ENCODE measurements around the gene TBC1D5. TPM values are rescaled to one million over a fixed set of nuclear protein-coding genes. Genes with fewer than 3 reads are reported as not detected.
A peak's percentile ranks its signal among the peaks of the same experiment; 100 is the strongest.

TBC1D5 gene
- total RNA-seq, 1 donor from 2014 or later: 106 TPM

DNA sequence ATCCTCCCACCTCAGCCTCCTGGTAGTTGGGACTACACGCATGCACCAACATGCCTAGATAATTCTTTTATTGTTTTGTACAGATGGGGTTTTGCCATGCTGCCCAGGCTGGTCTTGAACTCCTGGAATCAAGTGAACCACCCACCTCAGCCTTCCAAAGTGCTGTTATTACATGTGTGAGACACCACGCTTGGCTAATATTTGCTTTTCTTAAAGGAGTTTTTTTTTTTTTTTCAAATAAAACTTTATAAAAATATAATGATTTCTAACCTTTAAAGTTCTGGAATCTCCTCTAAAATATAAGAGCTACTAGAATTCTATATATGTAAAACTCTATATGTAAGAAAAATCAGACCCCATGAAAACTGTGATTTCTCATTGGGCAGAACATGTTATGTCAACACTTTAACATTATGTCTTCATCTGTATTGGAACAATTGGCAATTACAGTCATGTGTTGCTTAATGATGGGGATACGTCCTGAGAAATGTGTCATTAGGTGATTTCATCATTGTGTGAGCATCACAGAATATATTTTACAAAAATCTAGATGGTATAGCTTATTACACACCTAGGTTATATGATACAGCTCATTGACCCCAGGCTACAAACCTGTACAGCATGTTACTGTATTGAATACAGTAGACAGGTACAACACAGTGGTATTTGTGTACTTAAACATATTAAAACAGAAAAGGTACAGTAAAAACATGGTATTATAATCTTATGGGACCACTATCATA, 480.6 kb downstream of the TBC1D5 start:
- ATAC-seq (ENCODE audit: low read depth) (no peak), DNase-seq (no peak)
- ChIA-PET POLR2A (interaction anchor here (0.6 kb wide), 1 partner anchor 49 kb away, joined by 3 read pairs; no protein-coding TSS in a partner anchor), CTCF (interaction anchor here (1.0 kb wide), 2 partner anchors 152 to 579 kb away, joined by 4 to 5 read pairs; no protein-coding TSS in a partner anchor)
- TF ChIP-seq, protein P1, sequence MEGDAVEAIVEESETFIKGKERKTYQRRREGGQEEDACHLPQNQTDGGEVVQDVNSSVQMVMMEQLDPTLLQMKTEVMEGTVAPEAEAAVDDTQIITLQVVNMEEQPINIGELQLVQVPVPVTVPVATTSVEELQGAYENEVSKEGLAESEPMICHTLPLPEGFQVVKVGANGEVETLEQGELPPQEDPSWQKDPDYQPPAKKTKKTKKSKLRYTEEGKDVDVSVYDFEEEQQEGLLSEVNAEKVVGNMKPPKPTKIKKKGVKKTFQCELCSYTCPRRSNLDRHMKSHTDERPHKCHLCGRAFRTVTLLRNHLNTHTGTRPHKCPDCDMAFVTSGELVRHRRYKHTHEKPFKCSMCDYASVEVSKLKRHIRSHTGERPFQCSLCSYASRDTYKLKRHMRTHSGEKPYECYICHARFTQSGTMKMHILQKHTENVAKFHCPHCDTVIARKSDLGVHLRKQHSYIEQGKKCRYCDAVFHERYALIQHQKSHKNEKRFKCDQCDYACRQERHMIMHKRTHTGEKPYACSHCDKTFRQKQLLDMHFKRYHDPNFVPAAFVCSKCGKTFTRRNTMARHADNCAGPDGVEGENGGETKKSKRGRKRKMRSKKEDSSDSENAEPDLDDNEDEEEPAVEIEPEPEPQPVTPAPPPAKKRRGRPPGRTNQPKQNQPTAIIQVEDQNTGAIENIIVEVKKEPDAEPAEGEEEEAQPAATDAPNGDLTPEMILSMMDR (IDR thresholded peaks at IDR 0.05): no peak
- no peaks in the 10 kb centered on the region for H3K27me3 Mint-ChIP-seq
- H3K4me3 Mint-ChIP-seq: no peak overlapping the region
- no peaks in the 10 kb centered on the region for H3K9me3 Mint-ChIP-seq
- peaks cover 5% of the 10 kb centered on the region for H3K36me3 Mint-ChIP-seq (ENCODE audit: low read depth)
- intact Hi-C loops (cut with micrococcal nuclease): loop anchor here (10.0 kb wide), 1 partner anchor 1493 kb away; no protein-coding TSS in a partner anchor
- H3K4me1 Mint-ChIP-seq: no peaks in the 10 kb centered on the region
- H3K27ac Mint-ChIP-seq: no peak overlapping the region

DNA sequence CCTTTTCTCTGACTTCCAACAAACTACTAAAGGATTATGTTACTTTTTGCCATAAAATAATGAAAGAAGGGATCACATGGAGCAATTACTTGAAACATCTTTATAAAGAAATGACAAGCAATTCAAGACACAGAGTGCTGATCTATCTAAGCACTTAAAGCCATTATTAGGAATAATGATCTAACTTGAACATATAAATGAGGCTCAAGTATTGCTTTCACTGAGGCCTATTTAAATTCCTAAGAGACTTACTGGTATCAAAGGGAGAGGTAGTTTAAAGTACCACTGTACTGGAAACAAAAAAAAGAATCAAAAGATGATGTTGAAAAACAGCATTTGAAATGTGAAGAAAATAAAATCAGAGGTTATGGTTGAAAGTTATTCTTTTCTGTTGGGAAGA, 482.2 kb downstream of the TBC1D5 start:
- intact Hi-C loops (cut with micrococcal nuclease): loop anchor here (10.0 kb wide), 1 partner anchor 1495 kb away; no protein-coding TSS in a partner anchor
- TF ChIP-seq, protein P1 (IDR thresholded peaks at IDR 0.05): no peak

DNA sequence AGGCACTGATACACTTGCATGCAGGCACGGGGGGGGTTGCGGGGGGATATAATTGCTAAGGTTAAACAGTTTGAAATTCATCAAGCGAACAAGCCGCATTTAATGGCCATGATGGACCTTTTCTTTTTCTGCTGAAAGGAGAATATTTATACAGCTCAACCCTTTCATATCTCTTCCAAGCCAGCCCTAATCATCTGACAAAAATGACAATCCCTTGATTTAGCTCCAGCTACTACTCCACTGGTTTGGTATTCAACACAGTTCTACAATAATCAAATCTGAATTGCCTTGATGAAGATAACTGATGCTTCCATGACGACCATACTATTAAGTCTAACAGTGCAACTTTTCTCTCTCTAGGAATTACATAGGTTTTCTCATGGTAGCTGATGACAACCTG, 482.7 kb downstream of the TBC1D5 start:
- DNase-seq: no peak
- POLR2A ChIA-PET: no interaction called here
- Mint-ChIP-seq H3K27me3 (no peaks in the 10 kb centered on the region), H3K4me3 (no peak overlapping the region), H3K4me1 (no peaks in the 10 kb centered on the region), H3K36me3 (ENCODE audit: low read depth) (peaks cover 11% of the 10 kb centered on the region), H3K27ac (no peak overlapping the region), H3K9me3 (no peaks in the 10 kb centered on the region)
- intact Hi-C loops (cut with micrococcal nuclease): loop anchor here (1.0 to 10.0 kb wide), 4 partner anchors 154 to 1495 kb away; no protein-coding TSS in a partner anchor
- CTCF ChIA-PET: interaction anchor here (1.0 to 1.5 kb wide), 6 partner anchors 9 to 581 kb away, joined by 3 to 22 read pairs (median 4); no protein-coding TSS in a partner anchor
- TF ChIP-seq, protein P1 (IDR thresholded peaks at IDR 0.05): no peak
- no peak for ATAC-seq (ENCODE audit: low read depth)

More for the DNA sequence above, 482.2 kb downstream of the TBC1D5 start:
- POLR2A ChIA-PET: no interaction called here
- H3K4me1 Mint-ChIP-seq: no peaks in the 10 kb centered on the region
- DNase-seq (no peak), ATAC-seq (ENCODE audit: low read depth) (no peak)
- H3K4me3 Mint-ChIP-seq: no peak overlapping the region
- peak overlapping the region; percentile 56 for H3K27ac Mint-ChIP-seq
- no peaks in the 10 kb centered on the region for H3K27me3 Mint-ChIP-seq
- CTCF ChIA-PET: interaction anchor here (1.0 to 1.5 kb wide), 6 partner anchors 9 to 581 kb away, joined by 3 to 22 read pairs (median 4); no protein-coding TSS in a partner anchor
- H3K9me3 Mint-ChIP-seq: no peaks in the 10 kb centered on the region
- peaks cover 8% of the 10 kb centered on the region for H3K36me3 Mint-ChIP-seq (ENCODE audit: low read depth)

DNA sequence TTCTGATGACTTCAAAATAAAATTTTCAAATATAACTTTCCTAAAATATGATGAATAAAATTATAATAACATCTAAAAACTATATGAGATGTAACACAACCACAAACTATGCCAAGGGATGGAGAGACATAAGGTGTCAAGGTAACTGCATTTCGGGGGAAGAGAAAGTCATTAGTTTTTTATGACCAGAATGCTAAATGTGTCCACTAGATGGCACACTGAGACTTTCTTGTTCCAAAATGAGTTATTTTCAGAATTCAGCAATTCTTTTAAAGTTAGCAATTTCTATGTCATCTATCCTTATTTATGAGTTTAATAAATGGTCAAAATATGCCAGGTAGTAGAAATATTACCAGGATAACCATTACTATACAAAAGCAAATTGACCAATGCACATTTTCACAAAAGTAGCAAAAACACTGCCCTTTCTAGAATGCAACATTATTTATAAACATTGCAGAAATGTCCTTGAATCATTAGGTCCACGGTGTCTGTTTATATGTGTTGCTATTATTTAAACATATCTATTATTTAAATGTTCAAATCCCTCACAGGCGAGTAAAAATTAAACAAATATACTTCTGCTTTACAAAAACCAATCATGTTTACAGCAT, 483.5 kb downstream of the TBC1D5 start:
- Mint-ChIP-seq H3K4me3 (no peak overlapping the region), H3K36me3 (ENCODE audit: low read depth) (peaks cover 12% of the 10 kb centered on the region), H3K27ac (no peak overlapping the region), H3K4me1 (no peaks in the 10 kb centered on the region), H3K9me3 (no peaks in the 10 kb centered on the region), H3K27me3 (no peaks in the 10 kb centered on the region)
- DNase-seq (no peak), ATAC-seq (ENCODE audit: low read depth) (no peak)
- TF ChIP-seq, protein P1 (IDR thresholded peaks at IDR 0.05): peak; percentile 73
- intact Hi-C loops (cut with micrococcal nuclease): loop anchor here (1.0 to 2.0 kb wide), 3 partner anchors 154 to 1130 kb away; no protein-coding TSS in a partner anchor
- POLR2A ChIA-PET: no interaction called here
- CTCF ChIA-PET: interaction anchor here (1.0 to 1.7 kb wide), 9 partner anchors 8 to 582 kb away, joined by 3 to 22 read pairs (median 5); no protein-coding TSS in a partner anchor

DNA sequence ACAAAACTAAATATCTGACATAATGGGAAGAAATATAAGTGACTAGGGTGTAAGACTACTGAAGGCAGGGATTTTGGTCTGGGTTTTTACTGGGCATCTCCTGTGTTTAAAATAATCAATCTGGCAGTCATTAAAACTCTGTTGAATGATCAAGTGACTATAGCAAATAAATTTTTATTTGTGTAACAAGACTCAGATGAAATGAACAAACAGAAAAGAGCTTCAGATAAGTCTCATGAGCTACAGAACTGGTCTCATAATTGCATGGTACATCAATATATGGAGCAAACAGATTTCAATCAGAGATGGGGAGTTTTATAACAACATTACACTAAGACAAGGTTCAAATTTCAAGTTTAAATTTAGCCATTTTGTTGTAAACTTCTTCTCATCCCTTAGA, 485.2 kb downstream of the TBC1D5 start:
- POLR2A ChIA-PET: no interaction called here
- Mint-ChIP-seq H3K27me3 (no peaks in the 10 kb centered on the region), H3K36me3 (ENCODE audit: low read depth) (peaks cover 16% of the 10 kb centered on the region), H3K27ac (no peak overlapping the region), H3K4me1 (no peaks in the 10 kb centered on the region), H3K9me3 (no peaks in the 10 kb centered on the region), H3K4me3 (no peak overlapping the region)
- intact Hi-C loops (cut with micrococcal nuclease): no loop called here
- ATAC-seq (ENCODE audit: low read depth) (no peak), DNase-seq (no peak)
- TF ChIP-seq, protein P1 (IDR thresholded peaks at IDR 0.05): no peak
- CTCF ChIA-PET: interaction anchor here (0.9 to 1.7 kb wide), 6 partner anchors 153 to 722 kb away, joined by 3 to 14 read pairs (median 4); no protein-coding TSS in a partner anchor

Measured in activated B cell treated with CpG ODN at 0.5 μM for 24 hours (primary cell).